ENCODE results near the gene SLC22A23.
A peak's percentile ranks its signal among the peaks of the same experiment; 100 is the strongest.

The SLC22A23 gene, protein sequence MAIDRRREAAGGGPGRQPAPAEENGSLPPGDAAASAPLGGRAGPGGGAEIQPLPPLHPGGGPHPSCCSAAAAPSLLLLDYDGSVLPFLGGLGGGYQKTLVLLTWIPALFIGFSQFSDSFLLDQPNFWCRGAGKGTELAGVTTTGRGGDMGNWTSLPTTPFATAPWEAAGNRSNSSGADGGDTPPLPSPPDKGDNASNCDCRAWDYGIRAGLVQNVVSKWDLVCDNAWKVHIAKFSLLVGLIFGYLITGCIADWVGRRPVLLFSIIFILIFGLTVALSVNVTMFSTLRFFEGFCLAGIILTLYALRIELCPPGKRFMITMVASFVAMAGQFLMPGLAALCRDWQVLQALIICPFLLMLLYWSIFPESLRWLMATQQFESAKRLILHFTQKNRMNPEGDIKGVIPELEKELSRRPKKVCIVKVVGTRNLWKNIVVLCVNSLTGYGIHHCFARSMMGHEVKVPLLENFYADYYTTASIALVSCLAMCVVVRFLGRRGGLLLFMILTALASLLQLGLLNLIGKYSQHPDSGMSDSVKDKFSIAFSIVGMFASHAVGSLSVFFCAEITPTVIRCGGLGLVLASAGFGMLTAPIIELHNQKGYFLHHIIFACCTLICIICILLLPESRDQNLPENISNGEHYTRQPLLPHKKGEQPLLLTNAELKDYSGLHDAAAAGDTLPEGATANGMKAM

DNA sequence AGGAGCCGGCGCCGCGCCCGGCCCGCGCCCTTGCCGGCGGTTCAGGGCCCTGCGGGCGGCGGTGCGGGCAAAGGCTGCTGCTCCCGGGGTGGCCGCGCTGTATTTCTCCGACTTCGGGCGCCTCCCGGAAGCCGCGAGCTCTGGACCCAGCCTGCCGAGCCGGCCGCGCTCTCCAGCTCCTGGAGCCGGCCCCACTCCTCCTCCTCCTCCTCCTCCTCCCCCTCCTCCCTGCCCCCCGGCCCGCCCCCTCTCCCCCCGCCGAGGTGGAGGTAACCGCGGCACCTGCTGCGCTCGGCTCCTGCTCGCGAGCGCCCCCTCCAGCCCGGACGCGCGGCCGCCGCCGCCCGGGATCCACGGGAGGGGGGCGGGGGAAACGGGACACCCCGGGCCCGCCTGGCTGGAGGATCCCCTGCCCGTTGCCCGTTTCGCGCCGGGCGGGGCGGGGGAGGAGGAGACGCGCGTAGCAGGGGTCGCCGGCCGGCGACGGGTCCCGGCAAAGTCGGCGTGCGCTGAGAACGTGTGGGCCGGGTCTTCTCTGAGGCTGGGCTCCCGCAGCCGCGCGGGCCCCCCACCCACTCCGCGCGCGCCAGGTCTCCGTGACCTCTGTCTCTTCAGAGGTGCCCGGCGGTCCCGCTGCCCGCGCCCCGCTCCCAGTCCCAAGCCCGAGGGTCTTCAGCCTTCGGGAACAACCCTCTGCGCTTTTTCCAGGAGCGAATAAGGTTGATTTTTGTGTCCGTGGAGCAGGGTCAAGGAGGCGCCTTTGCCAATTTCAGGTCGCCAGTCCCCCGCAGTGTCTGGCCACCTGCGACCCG, at the start of gene SLC22A23:
Gene SLC22A23, minus strand, starts transcription at position 153 of the 812 bp plus-strand sequence. CDS start 491 bp downstream, outside the sequence.
- peak; percentile 49 for DNase-seq (ENCODE audit: low read depth)

DNA sequence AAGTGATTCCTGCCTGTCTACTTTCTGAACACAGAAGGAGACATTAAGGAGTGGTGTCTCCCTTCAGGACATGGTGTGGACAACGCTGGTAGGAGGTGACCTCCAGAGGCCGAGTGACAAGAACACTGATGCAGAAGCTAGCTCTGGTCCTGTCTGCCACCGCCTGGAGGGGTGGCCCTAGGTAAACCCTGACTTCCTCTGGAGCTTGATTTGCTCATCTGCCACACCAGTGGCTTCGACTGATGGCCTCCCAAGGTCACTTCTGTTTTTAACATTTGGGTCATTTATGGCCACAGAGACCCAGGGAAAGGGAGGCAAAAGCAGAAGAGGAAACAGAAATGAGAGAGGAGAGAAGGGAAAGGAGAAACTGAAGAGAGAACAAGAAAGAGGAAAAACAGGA, 49.4 kb upstream of the SLC22A23 start:
- no peak for DNase-seq (ENCODE audit: low read depth)

DNA sequence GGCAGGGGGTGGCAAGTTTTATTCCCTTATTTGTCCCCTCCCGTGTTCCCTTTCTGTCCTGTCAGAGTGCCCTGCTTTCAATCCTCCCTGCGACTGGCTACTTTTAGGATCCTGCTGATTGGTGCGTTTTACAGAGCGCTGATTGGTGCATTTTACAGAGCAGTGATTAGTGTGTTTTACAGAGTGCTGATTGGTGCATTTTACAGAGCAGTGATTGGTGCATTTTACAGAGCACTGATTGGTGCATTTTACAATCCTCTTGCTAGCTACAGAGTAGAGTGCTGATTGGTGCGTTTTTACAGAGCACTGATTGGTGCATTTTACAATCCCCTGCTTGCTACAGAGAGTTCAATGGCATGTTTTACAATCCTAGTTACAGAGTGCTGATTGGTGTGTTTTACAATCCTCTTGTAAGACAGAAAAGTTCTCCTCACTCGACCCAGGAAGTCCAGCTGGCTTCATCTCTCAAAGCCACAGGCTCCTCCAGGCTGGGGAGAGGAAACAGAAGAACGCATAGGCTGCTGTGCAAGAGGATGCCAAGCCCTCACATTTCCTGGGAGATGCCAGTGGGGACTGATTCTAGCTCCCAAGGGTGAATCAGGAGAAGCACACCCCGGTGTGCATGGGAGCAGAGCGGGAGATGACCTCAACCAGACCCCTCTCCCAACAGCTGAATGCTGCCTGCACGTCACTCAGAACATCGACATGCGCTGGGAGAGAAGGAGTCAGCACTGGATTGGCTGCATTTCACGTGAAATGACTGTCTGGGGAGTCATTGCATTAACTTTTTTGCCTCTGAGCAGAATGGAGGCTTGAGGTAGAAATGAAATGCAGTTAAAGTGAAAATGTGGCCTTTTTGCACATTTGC, 48.3 kb upstream of the SLC22A23 start:
- DNase-seq (ENCODE audit: low read depth), result no peak

DNA sequence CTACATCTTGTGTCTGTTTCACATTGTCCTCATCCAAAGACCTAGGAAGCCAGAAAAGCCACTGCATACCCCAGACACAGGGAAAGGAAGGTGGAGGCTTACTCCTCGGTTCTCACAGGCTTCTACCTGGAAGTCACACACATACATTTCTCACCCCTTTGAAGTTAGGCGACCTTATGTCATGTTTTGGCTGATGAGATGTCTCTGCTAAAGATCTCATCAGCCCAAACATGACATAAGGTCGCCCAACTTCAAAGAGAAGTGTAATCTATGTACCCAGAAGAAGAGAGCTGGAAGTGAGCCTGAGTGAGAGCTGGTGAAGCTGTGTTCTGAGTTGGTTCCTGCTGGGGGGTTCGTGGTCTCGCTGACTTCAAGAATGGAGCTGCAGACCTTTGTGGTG, 47.5 kb upstream of the SLC22A23 start:
- no peak for DNase-seq (ENCODE audit: low read depth)

DNA sequence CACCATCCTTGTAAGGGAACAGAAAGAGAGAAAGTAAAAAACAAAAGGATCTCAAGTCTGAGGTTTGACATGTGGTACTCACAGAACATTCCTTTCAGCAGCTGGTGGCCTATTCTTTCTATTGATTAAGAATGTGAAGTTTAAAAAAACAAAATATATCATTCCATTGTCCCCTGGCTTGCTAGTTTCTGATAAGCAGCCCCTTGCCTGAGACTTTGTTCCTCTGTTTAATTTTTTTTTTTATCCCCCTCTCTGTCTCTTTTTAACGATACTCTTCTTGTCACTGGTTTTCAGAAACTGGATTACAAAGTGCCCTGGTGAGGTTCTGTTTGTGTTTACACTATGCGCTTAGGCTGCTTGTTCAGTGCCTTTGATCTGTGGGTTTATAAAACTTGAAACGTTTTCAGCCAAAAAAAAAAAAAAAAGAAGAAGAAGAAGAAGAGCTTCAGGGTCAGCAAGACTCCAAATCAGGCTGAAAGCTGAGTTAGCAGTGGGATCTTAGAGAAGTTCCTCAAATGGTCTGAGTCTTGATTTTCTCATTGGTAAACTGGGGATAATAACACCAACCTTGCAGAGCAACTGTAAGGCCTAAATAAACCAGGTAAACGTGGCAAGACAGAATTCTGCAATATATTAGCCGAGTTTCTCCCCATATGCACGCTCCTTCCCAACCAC, 45.1 kb upstream of the SLC22A23 start:
- no peak for DNase-seq (ENCODE audit: low read depth)

DNA sequence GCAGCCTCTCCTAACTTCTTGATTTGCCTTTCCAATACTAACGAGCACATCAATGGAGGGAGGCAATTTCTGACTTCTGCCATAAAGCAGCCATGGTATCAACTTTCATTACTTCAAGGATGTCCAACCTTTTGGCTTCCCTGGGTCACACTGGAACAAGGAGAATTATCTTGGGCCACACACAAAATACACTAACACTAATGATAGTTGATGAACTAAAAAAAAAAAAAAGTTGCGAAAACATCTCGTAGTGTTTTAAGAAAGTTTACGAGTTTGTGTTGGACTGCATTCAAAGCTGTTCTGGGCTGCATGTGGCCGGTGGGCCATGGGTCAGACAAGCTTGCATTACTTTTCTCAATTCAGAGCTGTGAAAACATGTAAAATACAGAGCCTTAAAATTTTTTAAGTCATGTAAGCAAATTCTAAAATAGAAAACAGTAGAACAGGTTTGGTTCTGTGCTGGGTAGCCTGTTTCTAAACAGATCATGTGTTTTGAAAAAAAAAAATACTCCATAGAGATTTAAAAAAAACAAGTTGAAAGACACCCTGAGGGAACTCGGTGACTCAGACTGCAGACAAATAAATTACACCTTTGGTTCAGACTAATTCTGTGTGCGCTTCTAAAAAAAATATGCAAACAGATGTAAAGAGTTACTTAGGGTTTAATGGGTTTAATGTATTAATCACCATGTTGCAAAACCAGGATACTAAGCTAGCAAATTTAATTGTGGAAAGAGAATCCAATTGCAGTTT, 43.6 kb upstream of the SLC22A23 start:
- DNase-seq (ENCODE audit: low read depth), result no peak

DNA sequence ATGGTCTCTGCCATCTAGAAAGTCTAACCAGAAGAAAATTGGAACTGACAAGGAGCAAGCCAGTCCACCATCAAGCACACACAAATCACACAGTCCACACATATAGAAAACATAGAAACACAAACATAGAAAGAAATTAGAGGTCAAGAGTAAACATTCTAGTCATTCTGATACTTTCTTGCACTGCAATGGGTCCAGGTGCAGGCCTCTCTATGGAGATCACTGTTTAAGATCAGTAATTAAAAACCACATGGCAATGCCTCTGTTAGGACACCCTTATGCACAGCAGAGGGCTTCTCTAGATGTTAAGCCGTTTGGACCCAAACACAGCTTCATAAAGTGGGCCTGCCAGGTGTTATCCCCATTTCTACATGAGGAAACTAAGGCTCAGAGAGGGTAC, 42.8 kb upstream of the SLC22A23 start:
- no peak for DNase-seq (ENCODE audit: low read depth)

DNA sequence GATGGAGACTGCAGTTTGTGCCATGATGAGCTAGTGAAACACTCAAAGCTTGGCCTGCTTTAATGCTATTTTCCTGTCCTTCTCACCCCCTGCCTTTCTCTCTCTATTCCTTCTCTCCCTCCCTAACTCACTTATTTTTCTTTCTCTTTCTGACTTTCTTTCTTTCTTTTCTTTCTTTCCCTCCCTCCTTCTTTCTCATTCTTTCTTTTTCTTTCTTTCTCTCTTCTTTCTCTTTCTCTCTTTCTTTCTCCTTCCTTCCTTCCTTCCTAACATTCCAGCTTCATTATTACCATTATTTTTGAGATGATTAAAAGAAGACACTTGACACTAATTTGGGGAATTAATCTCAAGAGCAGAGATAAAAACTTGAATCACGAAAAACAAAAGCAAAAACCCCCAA, 39.5 kb upstream of the SLC22A23 start:
- no peak for DNase-seq (ENCODE audit: low read depth)

DNA sequence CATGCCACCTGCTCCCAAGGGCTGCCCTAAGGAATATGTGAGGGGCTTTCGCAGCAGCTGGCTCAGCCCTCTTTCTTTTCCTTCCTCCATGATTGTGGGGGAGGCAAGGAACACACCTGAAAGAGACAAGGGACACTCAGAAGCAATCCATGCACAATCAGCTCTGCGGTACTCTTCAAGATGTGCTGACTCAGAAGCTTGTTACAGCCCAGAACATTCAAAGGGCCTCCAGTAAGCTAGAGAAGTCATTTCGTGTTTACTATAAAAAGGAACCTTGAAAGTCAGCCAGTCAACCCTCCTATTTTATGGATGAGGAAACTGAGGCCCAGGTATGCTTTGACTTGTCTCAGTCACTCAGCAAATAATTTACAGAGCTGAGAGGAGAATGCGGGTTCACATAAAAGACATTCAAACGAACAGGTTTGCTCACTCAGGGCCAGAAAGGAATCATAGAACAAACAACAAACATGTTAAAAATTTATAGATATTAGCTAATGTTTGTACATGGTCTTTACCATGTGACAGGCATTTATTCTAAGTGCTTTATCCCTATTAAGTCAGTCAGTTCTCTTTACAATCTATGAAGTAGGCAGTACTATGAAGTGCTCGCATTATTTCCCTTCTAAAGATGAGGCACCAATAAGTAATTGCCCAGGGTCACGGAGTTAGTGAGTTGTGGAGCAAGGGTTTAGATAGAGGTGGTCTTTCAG, 37.7 kb upstream of the SLC22A23 start:
- no peak for DNase-seq (ENCODE audit: low read depth)

DNA sequence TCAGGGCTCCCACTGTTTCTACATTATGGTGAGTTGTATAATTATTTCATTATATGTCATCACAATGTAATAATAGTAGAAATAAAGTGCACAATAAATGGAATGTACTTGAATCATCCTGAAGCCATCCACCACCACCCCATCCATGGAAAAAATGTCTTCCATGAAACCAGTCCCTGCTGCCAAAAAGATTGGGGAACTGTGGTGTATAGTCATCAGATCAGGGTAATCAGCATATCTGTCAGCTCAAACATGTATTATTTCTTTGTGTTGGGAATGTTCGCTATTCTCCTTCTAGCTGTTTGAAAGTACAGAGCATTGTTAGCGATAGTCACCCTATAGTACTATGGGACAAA, 33.8 kb upstream of the SLC22A23 start:
- DNase-seq (ENCODE audit: low read depth), result no peak

DNA sequence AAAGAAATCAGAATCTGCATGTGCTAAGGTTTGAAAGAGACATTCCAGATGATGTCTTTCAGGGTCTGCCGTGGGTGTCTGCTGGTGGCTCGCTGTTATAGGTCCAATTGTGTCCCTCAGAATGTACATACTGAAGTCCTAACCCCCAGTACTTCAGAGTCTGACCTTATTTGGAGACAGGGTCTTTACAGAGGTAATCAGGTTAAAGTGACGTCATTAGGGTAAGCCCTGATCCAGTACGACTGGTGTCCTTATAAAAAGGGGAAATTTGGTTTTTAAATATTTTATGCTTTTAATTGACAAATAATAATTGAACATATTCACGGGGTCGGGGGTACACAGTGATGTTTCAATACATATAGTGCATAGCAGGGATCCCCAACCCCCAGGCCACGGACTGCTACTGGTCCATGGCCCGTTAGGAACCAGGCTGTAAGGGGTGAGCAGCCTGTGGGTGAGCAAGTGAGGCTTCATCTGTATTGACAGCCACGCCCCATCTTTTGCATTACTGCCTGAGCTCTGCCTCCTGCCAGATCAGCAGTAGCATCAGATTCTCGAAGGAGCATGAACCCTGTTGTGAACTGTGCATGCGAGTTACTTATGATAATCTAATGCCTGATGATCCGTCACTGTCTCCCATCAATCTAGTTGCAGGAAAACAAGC, 33.2 kb upstream of the SLC22A23 start:
- no peak for DNase-seq (ENCODE audit: low read depth)

DNA sequence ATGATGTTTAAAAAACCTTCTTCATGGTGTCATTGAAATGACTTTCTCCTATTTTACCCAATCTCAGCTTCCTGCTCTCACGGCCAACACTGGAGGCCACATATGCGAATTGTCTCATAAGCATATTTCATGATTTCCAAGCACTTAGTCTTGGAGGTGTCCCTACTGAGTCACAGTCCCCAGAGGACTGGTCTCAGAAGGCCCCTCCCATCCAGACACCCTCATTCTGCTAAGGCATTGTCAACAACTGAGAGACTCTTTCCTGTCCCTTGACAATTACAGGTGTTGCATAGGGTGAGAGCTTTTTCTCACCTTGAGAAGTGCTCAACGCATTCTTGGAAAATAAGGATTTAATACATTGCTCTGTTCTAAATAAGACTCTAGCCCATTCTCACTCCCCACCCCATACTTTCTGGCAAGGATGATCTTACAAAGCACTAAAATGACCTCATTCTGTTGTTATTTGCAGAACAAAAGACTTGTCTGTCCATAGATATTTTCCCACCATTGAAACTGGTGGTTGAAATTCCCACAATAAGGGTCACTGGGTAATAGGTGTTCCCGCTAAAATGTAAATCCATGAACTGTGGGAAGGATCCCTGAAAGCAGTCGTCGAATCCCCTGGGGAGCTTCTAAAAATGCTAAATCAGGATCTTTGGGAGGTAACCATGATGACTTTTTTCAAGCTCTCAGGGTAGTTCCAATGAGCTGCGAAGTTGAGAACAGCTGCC, 32.3 kb upstream of the SLC22A23 start:
- no peak for DNase-seq (ENCODE audit: low read depth)

DNA sequence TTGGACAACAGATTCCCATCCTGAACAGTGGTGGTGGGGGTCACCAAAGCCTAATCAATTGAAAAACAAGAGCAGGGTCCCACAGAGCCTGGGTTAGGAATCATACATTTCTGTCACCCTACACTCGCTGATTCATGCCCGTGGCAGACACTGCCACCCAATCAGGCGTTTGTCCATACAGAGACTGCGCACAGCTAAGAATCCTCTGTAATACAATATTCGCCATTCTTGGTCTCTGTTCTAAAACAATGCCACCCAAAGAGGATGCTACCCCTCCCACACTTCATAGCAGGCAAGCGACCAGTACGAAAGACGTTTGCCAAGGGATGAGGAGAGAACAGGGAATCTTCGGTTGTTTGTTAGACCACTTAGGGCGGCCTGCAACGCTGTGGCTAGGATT, 28.1 kb upstream of the SLC22A23 start:
- no peak for DNase-seq (ENCODE audit: low read depth)

DNA sequence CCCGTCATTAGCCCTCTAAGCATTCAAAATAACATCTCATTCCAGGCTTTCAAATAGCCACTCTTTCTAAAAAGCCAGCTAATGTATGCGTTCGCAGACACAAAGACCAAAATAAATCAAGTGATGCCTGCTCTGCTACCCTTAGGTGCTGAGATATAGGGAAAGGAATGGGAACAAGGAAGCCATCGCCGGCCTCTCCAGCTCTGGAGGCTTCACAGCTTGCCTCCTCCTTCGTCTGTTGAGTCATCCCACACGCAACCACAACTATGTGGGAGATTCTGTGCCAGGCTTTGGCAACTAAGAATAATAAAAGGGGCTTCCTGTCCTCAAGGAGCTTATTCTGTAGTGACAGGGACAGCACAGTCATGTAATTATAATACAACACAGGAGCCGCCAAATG, 27.3 kb upstream of the SLC22A23 start:
- no peak for DNase-seq (ENCODE audit: low read depth)

DNA sequence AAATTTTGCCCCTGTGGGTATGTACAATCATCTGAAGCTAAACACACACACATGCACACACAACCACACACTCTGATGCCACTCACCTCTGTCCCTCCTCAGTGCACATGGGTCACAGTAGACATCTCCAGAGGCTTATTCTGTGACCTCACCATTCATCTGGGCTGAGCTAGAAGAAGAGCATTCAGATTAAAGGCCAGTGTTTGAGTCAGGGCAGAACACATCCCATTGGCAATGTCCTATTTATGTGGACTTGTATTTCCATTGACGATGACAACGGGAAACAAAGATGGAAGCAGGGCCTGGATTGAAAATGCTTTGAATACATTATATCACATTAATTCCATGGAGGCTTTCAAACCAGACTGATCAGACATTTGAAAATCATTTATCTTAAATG, 26.8 kb upstream of the SLC22A23 start:
- DNase-seq (ENCODE audit: low read depth), result no peak

DNA sequence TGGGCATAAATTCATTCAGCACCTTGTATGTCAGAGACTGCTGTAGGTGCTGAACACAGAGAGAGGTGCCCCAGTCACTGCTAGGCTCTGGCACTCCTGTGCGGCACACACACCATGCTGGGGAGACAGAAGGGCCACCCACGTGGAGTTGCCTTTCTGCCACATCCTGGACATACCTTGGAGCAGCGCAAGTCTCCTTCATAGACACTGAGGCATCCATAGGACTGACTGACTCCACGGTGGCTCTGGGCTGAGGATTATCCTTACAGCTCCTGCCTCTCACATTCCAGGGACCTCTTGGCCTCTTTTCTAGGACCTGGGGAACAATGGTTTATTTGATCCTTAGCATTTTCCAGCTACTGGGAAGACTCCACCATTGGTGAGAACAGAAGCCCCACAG, 26.0 kb upstream of the SLC22A23 start:
- no peak for DNase-seq (ENCODE audit: low read depth)

DNA sequence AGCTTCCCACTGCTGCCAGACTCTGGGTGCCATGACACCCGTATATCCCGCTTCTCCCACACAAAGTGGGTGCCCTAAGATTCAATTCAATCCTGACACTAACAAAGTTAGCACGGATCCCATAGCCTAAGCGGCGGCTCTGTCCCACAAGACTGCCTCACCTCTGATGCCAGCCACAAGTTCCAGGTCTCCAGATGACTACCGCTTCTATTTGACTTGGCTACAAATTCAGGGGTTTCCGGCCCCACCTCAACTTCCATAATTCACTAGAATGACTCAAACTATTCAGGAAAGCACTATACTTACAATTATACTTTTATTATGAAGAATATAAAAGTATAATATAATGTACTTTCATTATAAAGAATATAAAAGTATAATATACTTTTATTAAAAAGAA, 24.8 kb upstream of the SLC22A23 start:
- DNase-seq (ENCODE audit: low read depth), result no peak

DNA sequence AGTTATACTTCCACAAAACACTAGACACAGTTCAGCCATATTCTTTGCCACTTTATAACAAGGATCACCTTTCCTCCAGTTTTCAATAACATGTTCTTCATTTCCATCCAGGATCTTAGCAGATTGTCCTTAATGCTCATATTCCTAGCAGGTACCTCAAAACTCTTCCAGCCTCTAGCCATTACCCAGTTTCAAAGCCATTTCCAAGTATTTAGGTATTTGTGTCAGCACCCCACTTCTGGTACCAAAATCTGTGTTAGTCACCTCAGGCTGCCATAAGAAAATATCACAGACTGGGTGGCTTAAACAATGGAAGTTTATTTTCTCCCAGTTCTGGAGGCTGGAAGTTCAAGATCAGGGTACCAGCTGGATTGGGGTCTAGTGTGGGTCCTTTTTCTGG, 23.2 kb upstream of the SLC22A23 start:
- DNase-seq (ENCODE audit: low read depth), result no peak

DNA sequence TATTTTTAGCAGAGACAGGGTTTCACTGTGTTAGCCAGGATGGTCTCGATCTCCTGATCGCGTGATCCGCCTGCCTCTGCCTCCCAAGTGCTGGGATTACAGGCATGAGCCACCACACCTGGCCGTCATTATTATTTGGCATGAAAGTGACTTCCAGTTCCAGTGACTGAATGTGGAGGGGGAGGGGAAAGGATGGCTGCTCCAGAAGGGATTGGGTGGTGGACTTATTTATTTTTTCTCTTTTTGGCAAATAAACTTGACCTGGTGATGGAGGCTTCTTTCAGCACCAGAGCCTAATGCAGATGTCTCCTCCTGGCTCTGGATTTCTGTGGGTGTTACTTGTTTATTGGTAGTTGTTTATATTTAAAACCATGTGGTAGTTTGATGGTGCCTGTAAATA, 16.9 kb upstream of the SLC22A23 start:
- no peak for DNase-seq (ENCODE audit: low read depth)

All from stimulated activated CD8-positive, alpha-beta memory T cell treated with anti-CD3 and anti-CD28 coated beads, Interleukin-15, amount 100 ng/mL, for 24 hours (primary cell).